Measurements from ENCODE around the gene SCRN2. TPM values are rescaled to one million over a fixed set of nuclear protein-coding genes. Genes with fewer than 3 reads are reported as not detected.

Gene SCRN2
- 36.5 TPM for total RNA-seq

GRCh38 chr17:47840742-47841487 is at the start of gene SCRN2:
TSS of gene SCRN2 (minus strand) at chr17:47841273. CDS start at chr17:47840843, 430 bp downstream.
- DNase-seq (ENCODE audit: low spot score), result peak; percentile 93

GRCh38 chr17:47889734-47890529 is 48.9 kb upstream of the SCRN2 start:
- DNase-seq (ENCODE audit: low spot score), result peak; percentile 92

- no peak for DNase-seq (ENCODE audit: low spot score)
These were observed 47.2 kb upstream of the SCRN2 start for GRCh38 chr17:47888293-47888692.

- no peak for DNase-seq (ENCODE audit: low spot score)
These were observed 44.0 kb upstream of the SCRN2 start for GRCh38 chr17:47884905-47885730.

DNA sequence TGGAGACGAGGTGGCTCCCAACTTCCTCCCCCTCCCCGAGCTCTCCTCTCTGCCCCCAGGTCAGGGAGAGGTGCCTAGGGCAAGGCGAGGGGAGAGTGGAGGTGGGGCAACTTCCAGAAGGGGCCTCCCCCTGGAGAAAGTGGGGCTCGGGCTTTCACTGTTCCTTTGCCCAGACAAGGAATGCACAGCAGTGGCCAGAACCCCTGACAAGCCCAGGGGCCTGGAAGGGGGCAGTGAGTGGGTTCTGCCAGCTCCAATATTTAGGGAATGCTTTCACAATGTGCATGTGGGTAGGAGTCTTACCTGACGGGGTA is 43.3 kb upstream of the SCRN2 start:
- DNase-seq (ENCODE audit: low spot score), result no peak

DNA sequence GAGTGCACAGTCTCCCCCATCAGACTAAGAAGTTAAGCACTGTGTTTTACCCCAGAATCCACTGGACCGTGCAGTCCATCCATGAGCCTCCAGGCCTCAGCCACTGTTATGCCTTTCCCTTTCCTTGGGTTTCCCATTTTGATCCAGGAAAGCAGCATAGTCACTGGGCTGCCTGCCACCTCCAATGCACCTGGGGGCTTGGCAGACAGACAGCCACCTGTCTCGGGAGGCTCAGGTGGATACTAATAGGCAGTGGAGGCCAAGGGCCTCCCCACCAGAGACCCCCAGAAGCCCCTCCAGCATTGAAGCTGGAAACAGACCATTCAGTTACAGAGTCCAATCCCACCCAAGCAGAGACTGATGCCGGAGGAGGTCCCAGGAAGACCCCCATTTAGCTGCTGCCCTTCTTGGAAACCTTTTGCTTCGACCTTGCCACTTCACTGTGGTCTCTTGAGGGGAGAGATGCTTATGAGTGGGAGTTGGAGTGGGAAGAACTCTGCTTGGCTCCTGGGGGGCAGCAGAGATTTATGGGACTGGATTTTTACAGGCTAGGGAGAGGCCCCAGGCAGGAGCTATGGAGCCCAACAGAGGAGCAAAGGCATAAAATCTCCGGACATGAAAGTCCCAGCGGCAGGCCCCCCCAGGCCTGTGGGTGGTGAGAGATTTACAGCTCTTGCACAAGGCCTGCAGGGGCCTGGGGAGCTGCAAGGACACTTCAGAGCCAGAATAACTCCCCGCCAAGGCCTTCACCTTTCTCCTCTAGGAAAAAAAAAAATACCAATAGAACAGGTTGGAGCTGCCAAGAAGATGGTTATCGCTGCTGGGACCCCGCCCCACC is 42.7 kb upstream of the SCRN2 start:
- DNase-seq (ENCODE audit: low spot score), result peak; percentile 59

GRCh38 chr17:47882695-47883588 is 41.9 kb upstream of the SCRN2 start:
- DNase-seq (ENCODE audit: low spot score), result no peak

DNA sequence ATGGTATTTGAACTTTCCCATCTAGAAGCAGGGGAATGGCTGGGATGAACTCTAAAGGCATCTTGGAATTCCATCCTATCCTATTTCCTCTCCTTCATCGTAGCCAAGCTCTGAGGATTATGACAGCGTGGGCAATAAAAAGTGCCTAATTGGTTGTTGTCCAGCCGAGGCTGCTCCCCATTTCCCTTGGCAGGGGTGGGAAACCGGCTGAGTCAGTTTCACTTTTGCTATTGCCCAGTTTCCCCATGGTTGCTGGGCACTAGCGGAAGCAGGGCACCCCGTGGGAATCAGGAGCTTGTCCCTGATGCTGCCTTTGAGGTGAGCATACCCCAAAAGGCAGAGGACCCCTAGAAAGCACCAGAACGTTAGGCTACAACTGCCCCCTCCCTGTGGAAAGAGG is 41.2 kb upstream of the SCRN2 start:
- DNase-seq (ENCODE audit: low spot score), result peak; percentile 67

GRCh38 chr17:47879776-47880454 is 38.8 kb upstream of the SCRN2 start:
- no peak for DNase-seq (ENCODE audit: low spot score)

GRCh38 chr17:47879028-47879585 is 38.0 kb upstream of the SCRN2 start:
- DNase-seq (ENCODE audit: low spot score), result no peak

GRCh38 chr17:47878203-47879027 is 37.3 kb upstream of the SCRN2 start:
- no peak for DNase-seq (ENCODE audit: low spot score)

GRCh38 chr17:47877368-47878034 is 36.4 kb upstream of the SCRN2 start:
- DNase-seq (ENCODE audit: low spot score), result no peak

- DNase-seq (ENCODE audit: low spot score), result no peak
These were observed 34.2 kb upstream of the SCRN2 start for GRCh38 chr17:47875011-47875985.

DNA sequence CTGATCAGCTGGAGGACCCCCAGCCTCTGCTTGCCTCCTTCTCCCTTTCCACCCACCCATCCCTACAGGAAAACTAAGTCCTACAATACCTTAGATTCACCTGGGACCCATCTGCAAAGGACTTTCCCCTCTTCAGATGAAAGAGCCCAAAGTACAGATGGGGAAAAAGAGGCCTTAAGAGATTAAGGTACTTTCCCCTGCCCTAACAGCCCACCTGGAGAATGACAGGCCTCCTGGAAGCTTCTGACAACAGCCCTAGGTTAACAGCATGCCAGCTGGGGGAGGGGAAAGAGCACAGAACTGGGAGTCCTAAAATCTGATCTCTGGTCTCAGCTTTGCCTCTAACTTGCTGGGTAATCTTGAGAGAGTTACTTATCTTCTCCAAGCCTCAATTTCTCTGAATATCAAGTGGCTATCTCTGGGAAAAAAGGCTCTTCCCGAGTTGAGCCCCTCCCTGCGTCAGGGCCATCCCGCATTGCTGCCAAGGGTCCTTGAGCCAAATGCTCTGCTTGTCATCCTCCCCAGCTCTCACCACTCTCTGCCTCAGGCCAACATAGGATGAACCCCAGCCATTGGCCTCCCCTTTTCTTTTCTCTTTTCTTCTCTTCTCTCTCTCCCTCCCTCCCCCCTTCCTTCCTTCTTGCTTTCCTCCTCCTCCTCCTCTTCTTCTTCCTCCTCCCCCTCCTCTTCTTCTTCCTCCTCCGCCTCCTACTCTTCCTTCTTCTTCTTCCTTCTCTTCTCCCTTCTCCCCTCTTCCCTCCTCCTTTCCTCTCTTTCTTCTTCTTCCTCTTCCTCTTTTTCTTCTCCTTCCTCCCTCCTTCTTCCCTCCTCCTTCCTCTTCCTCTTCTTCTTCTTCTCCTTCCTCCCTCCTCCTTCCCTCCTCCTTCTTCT is 32.4 kb upstream of the SCRN2 start:
- no peak for DNase-seq (ENCODE audit: low spot score)

DNA sequence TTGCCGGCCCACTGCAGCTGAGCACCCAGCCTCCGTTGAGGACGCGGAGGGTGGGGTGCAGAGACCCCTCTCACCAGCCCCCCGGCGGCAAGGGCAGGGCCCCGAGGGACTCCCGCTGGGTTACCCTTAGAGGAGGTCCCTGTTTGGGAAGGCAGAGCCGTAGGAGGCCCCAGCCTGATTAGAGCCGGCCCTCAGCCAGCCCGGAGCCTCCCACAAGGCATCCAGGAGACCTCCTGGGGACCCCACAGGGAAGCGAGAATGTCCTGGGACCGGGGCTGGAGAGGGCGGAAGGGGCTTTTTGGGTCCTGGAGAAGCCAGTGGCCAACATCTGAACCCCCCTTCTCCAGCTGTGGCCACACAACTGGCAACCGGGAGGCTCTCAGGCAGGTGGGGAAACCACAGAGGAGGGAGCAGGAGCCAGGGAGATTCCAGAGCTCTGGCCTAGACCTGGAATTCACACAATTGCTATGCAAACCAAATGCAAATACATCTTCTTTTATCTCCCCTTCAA is 31.6 kb upstream of the SCRN2 start:
- DNase-seq (ENCODE audit: low spot score), result no peak

All from ureter (tissue), 1 donor.